WI38 (cell line): Measurements from ENCODE around the gene MCRIP1.

Experiments
- H3K4me3 ChIP-seq: 2 replicates; pipeline ENCODE4 v1.5.1; 2011; ENCODE audit warnings: low read depth, mild to moderate bottlenecking, control low read depth, low read length
- TF ChIP-seq, protein P1 (sequence below): IDR thresholded peaks from 2 replicates; pipeline ENCODE4 v1.5.1; 2012; ENCODE audit warnings: low read depth, mild to moderate bottlenecking, control low read depth, low read length

The MCRIP1 gene

DNA sequence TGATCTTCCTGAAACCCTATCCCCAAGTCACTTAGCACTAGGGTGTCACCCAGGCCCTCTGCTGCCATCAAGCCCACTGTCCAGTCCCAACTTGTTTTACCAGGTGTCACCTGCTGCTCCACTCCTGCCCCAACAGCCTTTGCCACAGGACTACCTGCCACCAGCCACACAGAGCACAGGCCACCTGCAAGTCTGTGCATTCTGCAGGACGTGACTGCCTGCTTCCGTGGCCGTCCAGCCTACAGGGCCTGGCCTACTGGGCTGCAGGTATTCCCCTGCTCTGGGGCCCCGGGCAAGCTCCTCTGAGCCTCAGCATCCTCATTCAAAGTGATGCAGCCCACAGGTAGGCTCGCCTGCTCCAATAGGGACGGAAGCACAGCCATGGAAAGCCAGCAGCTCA lies 3.2 kb downstream of the MCRIP1 start:
- TF ChIP-seq, protein P1, sequence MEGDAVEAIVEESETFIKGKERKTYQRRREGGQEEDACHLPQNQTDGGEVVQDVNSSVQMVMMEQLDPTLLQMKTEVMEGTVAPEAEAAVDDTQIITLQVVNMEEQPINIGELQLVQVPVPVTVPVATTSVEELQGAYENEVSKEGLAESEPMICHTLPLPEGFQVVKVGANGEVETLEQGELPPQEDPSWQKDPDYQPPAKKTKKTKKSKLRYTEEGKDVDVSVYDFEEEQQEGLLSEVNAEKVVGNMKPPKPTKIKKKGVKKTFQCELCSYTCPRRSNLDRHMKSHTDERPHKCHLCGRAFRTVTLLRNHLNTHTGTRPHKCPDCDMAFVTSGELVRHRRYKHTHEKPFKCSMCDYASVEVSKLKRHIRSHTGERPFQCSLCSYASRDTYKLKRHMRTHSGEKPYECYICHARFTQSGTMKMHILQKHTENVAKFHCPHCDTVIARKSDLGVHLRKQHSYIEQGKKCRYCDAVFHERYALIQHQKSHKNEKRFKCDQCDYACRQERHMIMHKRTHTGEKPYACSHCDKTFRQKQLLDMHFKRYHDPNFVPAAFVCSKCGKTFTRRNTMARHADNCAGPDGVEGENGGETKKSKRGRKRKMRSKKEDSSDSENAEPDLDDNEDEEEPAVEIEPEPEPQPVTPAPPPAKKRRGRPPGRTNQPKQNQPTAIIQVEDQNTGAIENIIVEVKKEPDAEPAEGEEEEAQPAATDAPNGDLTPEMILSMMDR: no peak
- no peak overlapping the region for H3K4me3 ChIP-seq

- TF ChIP-seq, protein P1: no peak
- no peak overlapping the region for H3K4me3 ChIP-seq
These were observed 4.4 kb downstream of the MCRIP1 start for GRCh38 chr17:81828656-81829055.

DNA sequence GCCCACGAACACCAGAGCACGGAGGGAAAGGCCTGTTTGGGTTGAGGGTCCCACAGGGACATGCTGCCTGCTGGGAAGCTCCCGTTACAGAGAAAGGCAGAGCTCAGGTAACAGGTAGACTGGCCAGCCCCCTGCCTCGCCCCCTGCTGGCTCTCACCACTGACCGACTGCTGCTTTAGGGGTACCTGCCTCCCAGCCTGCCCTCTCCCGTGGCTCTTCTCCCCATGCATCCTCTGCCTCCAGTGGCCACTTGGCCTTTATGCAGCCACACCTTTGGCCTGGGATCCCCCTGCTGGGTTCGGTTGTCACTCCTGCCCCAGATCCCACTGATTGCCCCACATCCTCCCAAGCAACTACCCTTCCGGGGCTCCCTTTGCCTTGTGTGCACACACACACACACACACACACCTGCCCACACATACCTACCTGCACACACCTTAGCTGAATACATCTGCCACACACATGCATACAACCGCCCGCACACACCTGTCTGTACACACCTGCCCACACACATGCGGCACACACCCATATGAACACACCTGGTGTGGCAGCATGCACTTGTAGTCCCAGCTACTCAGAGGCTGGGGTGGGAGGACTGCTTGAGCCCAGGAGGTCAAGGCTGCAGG lies 7.1 kb downstream of the MCRIP1 start:
- no peak overlapping the region for H3K4me3 ChIP-seq
- TF ChIP-seq, protein P1: no peak

DNA sequence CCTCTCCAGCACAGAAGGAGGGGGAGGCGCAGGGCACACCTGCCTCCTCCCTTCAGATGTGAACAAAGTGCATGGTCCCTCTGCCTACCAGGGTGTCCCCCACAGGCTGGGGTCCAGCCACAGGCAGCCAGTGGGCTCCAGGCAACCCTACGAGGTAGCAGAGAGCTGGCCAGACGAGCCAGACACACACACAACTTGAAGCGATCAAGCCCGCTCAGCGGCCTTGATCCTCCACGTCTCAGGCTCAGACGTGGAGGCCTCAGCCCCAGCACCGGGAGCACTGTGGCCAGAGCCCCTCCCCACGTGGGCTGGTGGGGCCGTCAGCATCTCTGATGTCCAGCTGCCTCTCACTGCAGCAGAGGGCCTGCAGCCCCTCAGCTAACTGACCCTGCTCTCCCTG lies 8.5 kb downstream of the MCRIP1 start:
- TF ChIP-seq, protein P1: no peak
- H3K4me3 ChIP-seq: no peak overlapping the region

DNA sequence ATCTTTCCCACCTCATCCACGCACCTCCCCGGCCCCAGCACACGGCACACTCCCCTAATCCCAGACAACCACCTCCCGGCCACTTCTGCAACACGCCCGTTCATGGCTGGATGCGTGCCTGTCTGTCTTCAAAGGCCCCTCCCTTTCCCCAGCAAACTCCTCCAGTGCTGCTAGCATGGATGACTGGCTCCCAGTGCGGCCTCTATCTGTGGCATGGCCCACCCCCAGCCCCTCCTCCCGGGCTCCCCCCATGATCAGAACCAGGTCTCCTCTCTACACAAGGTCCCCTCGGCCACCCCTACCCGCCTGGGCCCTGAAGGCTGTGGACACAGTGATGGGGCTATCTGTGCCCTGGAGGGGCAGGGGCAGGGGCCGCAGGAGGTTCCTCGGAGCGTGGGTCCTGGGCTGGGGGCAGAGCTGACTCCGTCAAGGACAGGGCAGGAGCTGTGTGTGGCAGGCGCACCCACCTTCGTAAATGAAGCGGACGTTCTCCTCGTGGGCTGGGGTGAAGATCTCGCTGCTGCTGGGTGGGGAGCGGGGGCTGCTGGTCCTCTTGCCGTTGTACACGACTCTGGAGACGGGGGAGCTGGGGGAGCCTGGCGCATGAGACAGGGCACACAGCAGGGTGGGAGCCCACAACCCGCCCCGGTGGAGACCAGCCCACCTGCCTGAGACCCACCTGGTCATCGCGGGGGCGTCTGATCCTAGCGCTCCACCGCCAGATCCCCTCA lies 9.1 kb downstream of the MCRIP1 start:
- H3K4me3 ChIP-seq: no peak overlapping the region
- TF ChIP-seq, protein P1: no peak

GRCh38 chr17:81822996-81823819 lies 9.9 kb downstream of the MCRIP1 start:
- no peak overlapping the region for H3K4me3 ChIP-seq

More at GRCh38 chr17:81822996-81823819, 9.9 kb downstream of the MCRIP1 start:
- TF ChIP-seq, protein P1: no peak
